K562 (cell line): ENCODE measurements around the gene RIMKLA. TPM values are rescaled to one million over a fixed set of nuclear protein-coding genes. Genes with fewer than 3 reads are reported as not detected.

Source experiments
- ATAC-seq: fragments of 200-7000 bp; cut with Tn5 transposase; 3 replicates; pipeline ENCODE4 v1.9.1; 2020; ENCODE audit warnings: moderate library complexity
- BruUV-seq: library from RNA; stranded (reverse); fragments of 400-500 nt; replicated peaks from 2 replicates; lab custom pipeline; 2021; lab: Mats Ljungman, UMichigan
- CTCF ChIA-PET: fragments of 300-600 bp; formaldehyde crosslinking; extraction: SDS; loops from one replicate; lab custom pipeline; 2021; ENCODE audit warnings: low intra/inter-chr PET ratio; lab: Yijun Ruan, JAX
- POLR2A ChIA-PET: fragments of 300-600, 350-650 bp; sonication (Branson Sonifier 250); formaldehyde crosslinking; extraction: SDS; loops from one replicate; lab custom pipeline; 2021; ENCODE audit warnings: antibody characterized with exemption, inconsistent platforms; lab: Yijun Ruan, JAX
- DNase-seq, 4 experiments: peaks; one replicate each; pipeline versions ENCODE4 v3.0.0 to v3.0.0-alpha.2; 2011 to 2018; ENCODE audit warnings: low spot score in 3 of 4, mixed read lengths in 3 of 4; ENCODE audit errors: extremely low read depth in 1 of 4
- FAIRE-seq: peaks from 2 replicates; lab custom pipeline; 2011; peaks lifted over from hg19 to GRCh38; lab: Jason Lieb, UNC
- H2AFZ ChIP-seq: 2 replicates; pipeline ENCODE4 v1.6.0; 2011; ENCODE audit warnings: low read depth, low read length, control low read depth, inconsistent platforms
- H3K27ac ChIP-seq: fragments of 200-600 bp; 3 replicates; pipeline ENCODE4 v1.8.0; 2011; ENCODE audit warnings: low read depth, mild to moderate bottlenecking, control low read depth, inconsistent platforms, low read length, moderate library complexity, mixed read lengths; ENCODE audit errors: extremely low read depth
- H3K27me3 ChIP-seq, 2 experiments: fragments of 300-600 bp in 1 of 2; 2 replicates in 1 of 2; 3 replicates in 1 of 2; pipeline versions ENCODE4 v1.6.0 to v1.8.0; 2011; ENCODE audit warnings: inconsistent platforms in 2 of 2, low read length in 2 of 2, mild to moderate bottlenecking in 1 of 2, mixed read lengths in 1 of 2, moderate library complexity in 1 of 2; ENCODE audit not compliant: control insufficient read depth in 2 of 2, insufficient read depth in 2 of 2
- H3K36me3 ChIP-seq: fragments of 300-600 bp; 3 replicates; pipeline ENCODE4 v1.8.0; 2011; ENCODE audit warnings: mild to moderate bottlenecking, low read length, inconsistent platforms; ENCODE audit not compliant: control insufficient read depth, insufficient read depth
- H3K4me1 ChIP-seq, 2 experiments: fragments of 200-600 bp in 1 of 2; replicated peaks in 1 of 2; 2 replicates in 1 of 2; 3 replicates in 1 of 2; pipeline versions ENCODE4 v1.5.1 to v1.8.0; 2011; ENCODE audit warnings: inconsistent platforms in 2 of 2, low read length in 2 of 2, mild to moderate bottlenecking in 1 of 2, mixed read lengths in 1 of 2, moderate library complexity in 1 of 2; ENCODE audit not compliant: control insufficient read depth in 2 of 2, insufficient read depth in 2 of 2
- H3K4me2 ChIP-seq: 2 replicates; pipeline ENCODE4 v1.6.1; 2011; ENCODE audit warnings: low read length, control low read depth, inconsistent platforms, mixed read lengths; ENCODE audit not compliant: insufficient read depth
- H3K4me3 ChIP-seq: fragments of 200-600 bp; sonication (generic), shearing (Covaris generic); 2 replicates; pipeline ENCODE4 v1.5.1; 2016; ENCODE audit warnings: control low read depth, inconsistent platforms
- H3K79me2 ChIP-seq: fragments of 200-600 bp; 3 replicates; pipeline ENCODE4 v1.8.0; 2011; ENCODE audit warnings: low read length, inconsistent platforms; ENCODE audit not compliant: control insufficient read depth, insufficient read depth
- H3K9ac ChIP-seq, 2 experiments: 2 replicates each; pipeline versions ENCODE4 v1.6.0 to v1.6.1; 2011; ENCODE audit warnings: low read depth in 2 of 2, low read length in 2 of 2, control low read depth in 1 of 2, inconsistent platforms in 1 of 2, mild to moderate bottlenecking in 1 of 2, mixed read lengths in 1 of 2; ENCODE audit not compliant: insufficient read depth in 1 of 2
- H3K9me1 ChIP-seq: one replicate; pipeline ENCODE4 v1.6.0; 2011; ENCODE audit warnings: inconsistent platforms, mild to moderate bottlenecking, low read length, moderate library complexity; ENCODE audit not compliant: control insufficient read depth, insufficient read depth
- H3K9me3 ChIP-seq: replicated peaks from 2 replicates; pipeline ENCODE4 v1.5.1; 2011; ENCODE audit warnings: low read depth, low read length, inconsistent platforms; ENCODE audit not compliant: control insufficient read depth, insufficient read depth
- H4K20me1 ChIP-seq: replicated peaks from 2 replicates; pipeline ENCODE4 v1.6.1; 2011; ENCODE audit warnings: low read length, inconsistent platforms, mixed read lengths; ENCODE audit not compliant: control insufficient read depth, insufficient read depth
- NFIC ChIP-seq: fragments of 450-650 bp; IDR thresholded peaks from 2 replicates; pipeline ENCODE4 v1.6.1; 2017; ENCODE audit warnings: mild to moderate bottlenecking, inconsistent platforms
- NR2C2 ChIP-seq, 2 experiments: fragments of 200-800 bp in 1 of 2; sonication (Bioruptor generic) in 1 of 2; sonication (generic) in 1 of 2; formaldehyde crosslinking in 1 of 2; IDR thresholded peaks; 2 replicates each; pipeline versions ENCODE4 v1.6.1 to v1.8.0; 2016 to 2022; ENCODE audit warnings: mild to moderate bottlenecking in 1 of 2, missing compliant biosample characterization in 1 of 2, missing genetic modification characterization in 1 of 2, missing genetic modification reagents in 1 of 2
- SMARCE1 ChIP-seq: fragments of 450-650 bp; IDR thresholded peaks from 2 replicates; pipeline ENCODE4 v1.7.1; 2016; ENCODE audit warnings: mild to moderate bottlenecking
- ZNF165 ChIP-seq: fragments of 250-450 bp; sonication (Bioruptor Pico); IDR thresholded peaks from 2 replicates; pipeline ENCODE4 v1.4.0; 2020; ENCODE audit warnings: borderline replicate concordance
- ZNF212 ChIP-seq: fragments of 450-650 bp; formaldehyde crosslinking; IDR thresholded peaks from 2 replicates; pipeline ENCODE4 v1.4.0; 2020; ENCODE audit warnings: mild to moderate bottlenecking
- ZNF785 ChIP-seq: fragments of 250-450 bp; sonication (Bioruptor Pico); IDR thresholded peaks from 2 replicates; pipeline ENCODE4 v1.4.0; 2020; ENCODE audit warnings: mild to moderate bottlenecking
- WGBS: fragments of 100-300 bp; shearing (Covaris generic); methylation state at CpG from one replicate; pipeline ENCODE4 v1.1.6; 2016; ENCODE audit warnings: low coverage, mixed read lengths; ENCODE audit not compliant: insufficient coverage; ENCODE audit errors: missing lambda C conversion rate; 5-methylcytosine and 5-hydroxymethylcytosine counted together
- in situ Hi-C: fragments of 300-500 bp; cut with MboI; formaldehyde crosslinking; loops from 4 replicates; pipeline ENCODE4 v1.15.0; 2018; ENCODE audit warnings: inconsistent platforms, mixed read lengths
- intact Hi-C: fragments of 100-400 bp; cut with micrococcal nuclease; formaldehyde crosslinking; loops from 2 replicates; pipeline ENCODE4 v1.14.2; 2022
- polyA plus RNA-seq, 8 experiments: library from polyadenylated mRNA; depleted of rRNA in 4 of 8; stranded (reverse) in 5 of 8; unstranded in 3 of 8; fragments of >200 nt; fragmentation: Nextera tagmentation in 2 of 8; fragmentation: Illumina TruSeq in 1 of 8; extraction: Ambion mirVana in 2 of 8; extraction: Trizol in 1 of 8; gene quantifications; 2 replicates each; pipeline versions ENCODE4 v1.2.1 to v1.2.3, GENCODE V29; 2011 to 2014; ENCODE audit warnings: inconsistent platforms in 1 of 8, missing spikeins in 1 of 8
- total RNA-seq, 7 experiments: library from RNA; depleted of rRNA in 6 of 7; stranded (reverse); fragments of >200 nt in 6 of 7; fragmentation: Illumina TruSeq in 2 of 7; extraction: Trizol in 2 of 7; gene quantifications; 2 replicates each; pipeline versions ENCODE4 v1.2.1 to v1.2.3, GENCODE V29; 2011 to 2021; ENCODE audit warnings: low replicate concordance in 1 of 7
- TF ChIP-seq, protein P1 (sequence below): fragments of 250-450 bp; sonication (Bioruptor Pico); IDR thresholded peaks from 2 replicates; pipeline ENCODE4 v1.8.0; 2021; ENCODE audit warnings: borderline replicate concordance, mild to moderate bottlenecking, moderate library complexity; ENCODE audit not compliant: poor library complexity, severe bottlenecking

RIMKLA gene
- total and polyA plus RNA-seq, 9 of the 15 experiments (the other 6 are each of a cell fraction or from before 2014, with no cell fraction given): 0.02 TPM; not detected in 8

DNA sequence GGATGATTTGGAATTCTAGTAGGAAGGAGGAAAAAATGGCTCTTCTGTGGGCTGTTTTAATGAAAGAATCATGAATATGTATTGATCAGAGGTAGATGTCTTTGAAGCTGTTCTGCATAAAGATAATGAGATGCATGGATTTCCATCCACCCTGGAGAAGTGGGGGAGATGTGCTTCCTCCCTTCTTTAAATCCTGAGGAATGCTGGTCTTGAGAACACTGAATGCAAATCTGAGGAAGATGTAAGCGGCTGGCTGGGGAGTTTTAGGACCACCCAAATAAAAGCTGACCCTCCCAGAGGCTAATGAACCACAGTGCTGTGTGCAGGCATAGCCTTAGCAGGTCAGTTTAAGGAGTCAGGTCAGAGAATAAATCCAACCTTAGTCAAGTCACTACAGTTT lies 37.9 kb downstream of the RIMKLA start (continued):
- TF ChIP-seq ZNF212 (CRISPR knock-in tag) (no peak), ZNF165 (CRISPR knock-in tag) (no peak), NR2C2 (CRISPR knock-in tag; IDR thresholded peaks at IDR 0.05) (no peak), NR2C2 (tag; IDR thresholded peaks at IDR 0.05) (no peak), ZNF785 (CRISPR knock-in tag) (no peak), SMARCE1 (no peak)

DNA sequence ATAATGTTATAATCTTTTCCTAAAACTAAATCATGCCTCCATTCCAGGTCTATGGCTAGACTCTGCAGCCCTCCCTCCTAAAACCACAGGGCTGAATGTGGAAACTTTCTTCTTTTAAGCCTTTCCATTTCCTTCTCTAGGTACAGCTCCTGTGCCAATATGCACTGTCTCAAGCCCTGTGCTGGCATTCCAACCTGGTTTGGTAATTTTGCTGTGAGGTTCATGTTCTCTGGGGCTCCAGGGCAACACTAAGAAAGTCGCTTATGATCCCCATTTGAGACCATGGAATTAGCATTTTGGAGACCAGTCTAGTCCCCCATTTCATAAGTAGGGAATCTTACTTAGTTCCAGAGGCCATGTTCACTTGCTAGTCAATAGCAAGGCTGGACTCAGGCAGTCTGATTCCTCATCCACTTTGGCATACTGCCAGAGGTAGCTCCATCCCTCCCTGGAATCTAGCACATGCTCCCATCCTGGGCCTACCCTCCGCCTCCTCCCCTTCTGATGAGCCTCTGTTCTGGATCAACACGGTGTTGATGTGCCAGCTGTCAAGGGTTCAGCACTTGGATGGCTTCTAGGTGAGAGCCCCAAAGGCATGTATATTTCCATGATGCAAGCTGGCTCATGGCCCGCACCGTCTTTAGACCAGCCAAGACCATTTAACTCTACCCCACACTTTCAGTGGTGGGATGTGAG lies 38.7 kb downstream of the RIMKLA start:
- BruUV-seq: no TSS peak
- no peaks in the 10 kb centered on the region for H3K9me3 ChIP-seq
- in situ Hi-C loops (no loop called here), intact Hi-C loops (no loop called here)
- FAIRE-seq (no peak), DNase-seq (no peak), ATAC-seq (no peak)
- H3K9me1 ChIP-seq: no peaks in the 10 kb centered on the region
- H3K9ac ChIP-seq: no peak overlapping the region
- WGBS: 1% methylated on average over 5 of the region's 5 CpGs
- H2AFZ ChIP-seq: no peak overlapping the region
- H3K27ac ChIP-seq: no peak overlapping the region
- POLR2A ChIA-PET: interaction anchor here (1.3 kb wide), 1 partner anchor 14 kb away, joined by 3 read pairs; no protein-coding TSS in a partner anchor
- no peaks in the 10 kb centered on the region for H4K20me1 ChIP-seq
- CTCF ChIA-PET: no interaction called here
- peaks cover 56 to 61% of the 10 kb centered on the region in 2 experiments for H3K27me3 ChIP-seq
- H3K36me3 ChIP-seq: no peaks in the 10 kb centered on the region
- no peak overlapping the region for H3K4me3 ChIP-seq
- no peaks in the 10 kb centered on the region; a peak in 1 of 5 replicates for H3K4me1 ChIP-seq
- H3K79me2 ChIP-seq: no peaks in the 10 kb centered on the region
- no peak overlapping the region for H3K4me2 ChIP-seq
- peak; percentile 72 for TF ChIP-seq NFIC
- TF ChIP-seq, protein P1, sequence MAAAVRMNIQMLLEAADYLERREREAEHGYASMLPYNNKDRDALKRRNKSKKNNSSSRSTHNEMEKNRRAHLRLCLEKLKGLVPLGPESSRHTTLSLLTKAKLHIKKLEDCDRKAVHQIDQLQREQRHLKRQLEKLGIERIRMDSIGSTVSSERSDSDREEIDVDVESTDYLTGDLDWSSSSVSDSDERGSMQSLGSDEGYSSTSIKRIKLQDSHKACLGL (CRISPR knock-in tag): no peak
